ENCODE measurements around the gene ST7.

Gene ST7

GRCh38 chr7:117219485-117219884 is 266.2 kb downstream of the ST7 start:
- no peak for DNase-seq (ENCODE audit: low spot score)
- no peak for TF ChIP-seq CTCF (IDR thresholded peaks at IDR 0.05)
- H3K27ac ChIP-seq = no peak overlapping the region
- no peak overlapping the region for H3K4me3 ChIP-seq

GRCh38 chr7:117220836-117221235 is 267.5 kb downstream of the ST7 start:
- Histone ChIP-seq H3K27ac (no peak overlapping the region), H3K4me3 (no peak overlapping the region)
- no peak for DNase-seq (ENCODE audit: low spot score)
- no peak for TF ChIP-seq CTCF (IDR thresholded peaks at IDR 0.05)

- no peak for TF ChIP-seq CTCF (IDR thresholded peaks at IDR 0.05)
- no peak overlapping the region for H3K27ac ChIP-seq
- H3K4me3 ChIP-seq = no peak overlapping the region
- no peak for DNase-seq (ENCODE audit: low spot score)
These were observed 272.2 kb downstream of the ST7 start for GRCh38 chr7:117225536-117225935.

DNA sequence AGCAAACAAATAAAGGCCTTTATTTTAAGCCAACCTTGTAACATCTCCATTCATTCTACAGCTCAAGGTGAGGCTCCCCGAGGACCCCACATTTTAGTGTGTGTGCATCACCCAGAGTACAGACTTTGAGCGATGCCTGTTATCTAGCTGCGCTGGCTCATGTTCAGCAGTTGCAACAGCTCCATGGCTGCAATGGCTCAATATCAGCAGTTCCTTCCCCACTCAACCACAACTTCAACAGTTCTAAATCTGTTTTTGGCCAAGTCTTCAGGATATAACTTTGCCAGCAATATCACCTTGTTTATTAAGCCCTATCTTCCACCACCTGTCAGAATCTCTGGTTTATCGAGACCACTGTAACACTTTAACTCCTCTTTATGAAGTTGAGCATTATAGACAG is 273.8 kb downstream of the ST7 start:
- no peak for TF ChIP-seq CTCF (IDR thresholded peaks at IDR 0.05)
- no peak for DNase-seq (ENCODE audit: low spot score)
- H3K27ac ChIP-seq = no peak overlapping the region
- no peak overlapping the region for H3K4me3 ChIP-seq

- no peak overlapping the region for H3K27ac ChIP-seq
- no peak for DNase-seq (ENCODE audit: low spot score)
- no peak overlapping the region for H3K4me3 ChIP-seq
- no peak for TF ChIP-seq CTCF (IDR thresholded peaks at IDR 0.05)
These were observed 276.0 kb downstream of the ST7 start for GRCh38 chr7:117229350-117229749.

DNA sequence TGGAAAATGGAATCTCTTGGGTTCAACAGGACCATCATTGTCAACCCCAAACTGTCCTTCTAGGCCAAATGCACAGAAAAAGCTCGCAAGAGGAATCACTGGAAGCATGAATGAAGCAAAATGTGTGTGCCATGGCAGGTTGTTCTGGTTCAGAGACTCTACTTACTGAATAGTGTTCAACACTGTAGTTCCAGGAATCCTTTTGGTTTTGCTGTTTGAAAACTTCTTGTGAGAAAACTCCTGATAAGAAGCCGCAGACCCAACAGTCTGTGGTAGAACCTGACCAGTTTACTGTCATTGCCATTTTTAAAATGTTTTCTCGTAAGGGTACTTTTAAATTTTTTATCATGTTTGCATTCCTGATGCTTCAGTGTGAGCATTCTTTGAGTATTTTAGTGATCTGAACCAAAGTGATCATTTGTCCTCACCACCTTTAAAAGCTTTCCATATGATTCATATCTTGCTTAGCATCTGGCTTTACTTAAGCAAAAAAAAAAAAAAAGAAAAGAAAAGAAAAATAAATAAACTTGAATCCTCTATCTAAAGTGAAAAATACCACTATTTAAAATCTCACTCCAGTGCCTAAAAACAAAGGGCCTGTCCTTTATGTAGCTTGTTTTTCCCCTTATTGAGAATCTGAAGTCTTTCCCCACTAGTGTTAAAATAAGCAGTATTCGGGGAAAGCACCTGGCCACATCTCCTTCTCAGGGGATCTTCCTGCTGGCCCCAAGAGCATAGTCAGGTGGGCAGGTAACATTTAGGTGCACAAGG is 277.2 kb downstream of the ST7 start:
- no peak for DNase-seq (ENCODE audit: low spot score)
- TF ChIP-seq CTCF (IDR thresholded peaks at IDR 0.05) = no peak
- Histone ChIP-seq H3K27ac (no peak overlapping the region), H3K4me3 (no peak overlapping the region)

GRCh38 chr7:117231047-117231359 is 277.7 kb downstream of the ST7 start:
- no peak overlapping the region for H3K27ac ChIP-seq
- no peak overlapping the region for H3K4me3 ChIP-seq
- no peak for DNase-seq (ENCODE audit: low spot score)
- no peak for TF ChIP-seq CTCF (IDR thresholded peaks at IDR 0.05)
